22Rv1 (cell line): ENCODE data around the gene EBPL.

Experiments used
- ZFX ChIP-seq: fragments of 450-650 bp; IDR thresholded peaks from 2 replicates; pipeline ENCODE4 v1.6.1; 2017; ENCODE audit warnings: antibody characterized with exemption, borderline replicate concordance
- TF ChIP-seq, protein P1 (sequence below): fragments of 450-650 bp; IDR thresholded peaks from 2 replicates; pipeline ENCODE4 v1.5.1; 2017; ENCODE audit warnings: mild to moderate bottlenecking

DNA sequence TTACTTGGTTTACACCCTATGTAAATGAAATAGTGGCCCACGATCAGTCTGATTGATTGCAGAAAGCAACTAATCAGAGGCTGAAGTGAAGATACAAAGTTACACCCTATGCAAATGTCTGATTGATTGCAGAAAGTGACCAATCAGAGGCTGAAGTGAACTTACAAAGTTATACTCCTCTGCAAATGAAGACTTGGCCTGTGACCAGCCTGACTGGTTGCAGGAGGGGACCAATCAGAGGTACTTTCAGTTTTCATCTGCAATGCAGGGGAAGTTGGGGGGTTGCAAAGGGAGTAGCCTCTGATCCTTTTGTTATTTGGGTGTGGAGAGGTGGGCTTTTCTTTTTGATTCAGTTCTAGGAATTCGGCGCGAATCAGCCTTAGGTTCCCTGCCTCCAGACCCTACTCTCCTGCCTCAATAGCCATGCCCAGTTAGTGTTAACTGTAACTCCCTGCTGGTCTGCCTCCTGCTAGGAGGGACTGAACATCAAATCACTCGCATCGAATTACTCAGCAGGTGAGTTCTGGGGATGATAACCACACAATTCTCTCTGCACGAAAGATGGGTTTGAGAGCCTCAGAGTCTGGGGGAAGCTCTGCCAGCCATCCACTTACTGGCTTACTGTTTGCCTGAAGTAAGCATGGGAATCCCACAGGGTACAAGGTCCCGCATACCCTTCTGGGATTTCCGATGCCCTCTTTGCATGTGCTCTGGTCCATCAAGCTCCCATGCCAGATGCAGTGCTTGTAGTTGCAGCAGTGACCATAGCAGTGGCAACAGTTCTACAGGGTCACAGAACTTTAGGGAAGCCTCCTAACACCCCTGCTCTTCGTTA is 55.5 kb downstream of the EBPL start:
- TF ChIP-seq, protein P1, sequence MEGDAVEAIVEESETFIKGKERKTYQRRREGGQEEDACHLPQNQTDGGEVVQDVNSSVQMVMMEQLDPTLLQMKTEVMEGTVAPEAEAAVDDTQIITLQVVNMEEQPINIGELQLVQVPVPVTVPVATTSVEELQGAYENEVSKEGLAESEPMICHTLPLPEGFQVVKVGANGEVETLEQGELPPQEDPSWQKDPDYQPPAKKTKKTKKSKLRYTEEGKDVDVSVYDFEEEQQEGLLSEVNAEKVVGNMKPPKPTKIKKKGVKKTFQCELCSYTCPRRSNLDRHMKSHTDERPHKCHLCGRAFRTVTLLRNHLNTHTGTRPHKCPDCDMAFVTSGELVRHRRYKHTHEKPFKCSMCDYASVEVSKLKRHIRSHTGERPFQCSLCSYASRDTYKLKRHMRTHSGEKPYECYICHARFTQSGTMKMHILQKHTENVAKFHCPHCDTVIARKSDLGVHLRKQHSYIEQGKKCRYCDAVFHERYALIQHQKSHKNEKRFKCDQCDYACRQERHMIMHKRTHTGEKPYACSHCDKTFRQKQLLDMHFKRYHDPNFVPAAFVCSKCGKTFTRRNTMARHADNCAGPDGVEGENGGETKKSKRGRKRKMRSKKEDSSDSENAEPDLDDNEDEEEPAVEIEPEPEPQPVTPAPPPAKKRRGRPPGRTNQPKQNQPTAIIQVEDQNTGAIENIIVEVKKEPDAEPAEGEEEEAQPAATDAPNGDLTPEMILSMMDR, result no peak
- no peak for TF ChIP-seq ZFX
